Heart left ventricle (tissue), 16 donors: ENCODE measurements around the gene COX15. TPM values are rescaled to one million over a fixed set of nuclear protein-coding genes. Genes with fewer than 3 reads are reported as not detected.

Experiments used
- ATAC-seq, 4 donors: fragments of 200-7000 bp; cut with Tn5 transposase; one replicate each; pipeline ENCODE4 v1.9.1; 2020 to 2022; ENCODE audit warnings: moderate library complexity in 4 of 4, mild to moderate bottlenecking in 3 of 4, moderate number of reproducible peaks in 1 of 4
- DNase-seq, 5 donors: peaks; one replicate each; pipeline ENCODE4 v3.0.0-alpha.2; 2020
- H3K27ac ChIP-seq, 12 donors: fragments of 200-600 bp; sonication (generic) in 4 of 12; one replicate each; pipeline versions ENCODE4 v1.5.0 to v1.8.0; 2016 to 2022; ENCODE audit warnings: mild to moderate bottlenecking in 2 of 12
- H3K27me3 ChIP-seq, 9 donors: fragments of 200-600 bp; sonication (generic) in 2 of 9; one replicate each; pipeline versions ENCODE4 v1.5.1 to v1.8.0; 2016 to 2022; ENCODE audit warnings: mild to moderate bottlenecking in 3 of 9
- H3K36me3 ChIP-seq, 9 donors: fragments of 200-600 bp; sonication (generic) in 2 of 9; one replicate each; pipeline versions ENCODE4 v1.5.0 to v1.8.0; 2018 to 2022; ENCODE audit warnings: mild to moderate bottlenecking in 2 of 9
- H3K4me1 ChIP-seq, 12 donors: fragments of 200-600 bp; sonication (generic) in 4 of 12; one replicate each; pipeline versions ENCODE4 v1.5.0 to v1.8.0; 2016 to 2022; ENCODE audit warnings: mild to moderate bottlenecking in 3 of 12
- H3K4me3 ChIP-seq, 12 donors: fragments of 200-600 bp; sonication (generic) in 4 of 12; one replicate each; pipeline versions ENCODE4 v1.5.0 to v1.8.0; 2017 to 2022; ENCODE audit warnings: mild to moderate bottlenecking in 9 of 12, moderate library complexity in 4 of 12
- H3K9me3 ChIP-seq, 12 donors: fragments of 200-600 bp; sonication (generic) in 4 of 12; one replicate each; pipeline versions ENCODE4 v1.5.0 to v1.8.0; 2016 to 2022; ENCODE audit warnings: mild to moderate bottlenecking in 1 of 12
- POLR2A ChIP-seq, 2 donors: fragments of 450-650 bp; IDR thresholded peaks; one replicate each; pipeline ENCODE4 v1.6.1; 2017; ENCODE audit warnings: antibody characterized with exemption in 2 of 2, mild to moderate bottlenecking in 2 of 2, moderate library complexity in 2 of 2
- WGBS, 4 donors: extraction: QIAGEN DNeasy Blood & Tissue Kit in 2 of 4; methylation state at CpG; one replicate each; pipeline versions ENCODE4 v1.1.5 to v1.1.7; 2013 to 2018; 5-methylcytosine and 5-hydroxymethylcytosine counted together
- intact Hi-C, 10 donors: fragments of 100-400 bp; cut with DNase I; formaldehyde crosslinking; loops; one replicate each; pipeline versions ENCODE4 v1.11.1 to v1.14.2; 2022
- polyA plus RNA-seq, 2 donors: library from polyadenylated mRNA; stranded (reverse); fragments of 200-250 nt; gene quantifications; one replicate each; pipeline ENCODE4 v1.2.3, GENCODE V29; 2013
- total RNA-seq, 9 donors: library from RNA; depleted of rRNA in 2 of 9; stranded (reverse); fragments of >200 nt in 2 of 9; fragmentation: NEBNext Ultra II Directional in 3 of 9; extraction: Animal tissue kit (Norgen Biotek cat#: 25700) in 3 of 9; gene quantifications; one replicate each; pipeline versions ENCODE4 v1.1.0 to v1.2.4, GENCODE V29; 2016 to 2023
- TF ChIP-seq, protein P1 (sequence below), 12 donors: fragments of 200-600 bp; sonication (generic) in 4 of 12; IDR thresholded peaks; one replicate each; pipeline versions ENCODE4 v1.5.0 to v1.8.0; 2018 to 2022; ENCODE audit warnings: antibody characterized with exemption in 12 of 12, mild to moderate bottlenecking in 5 of 12
- donor health status: ischemic (EF 13 %, LVEDD 7.1; RV severe dilation, severe dysfunction).
- donor health status: healthy with polysubstance abuse.
- donor health status: DM: no; HTN: yes; CAD: no.
- donor health status: DM: no; HTN: no; CAD: no.
- donor health status: ischemic (EF 25% LVEDD 6.9; RV normal size, moderate dysfunction).
- donor health status: ischemic (EF 25% LVEDD 5.7; RV mildly dilated, moderate dysfunction).
- donor health status: healthy.
- donor health status: DM: yes; HTN: yes; CAD: no.
- donor health status: ischemic (EF 35%, LVEDD 5.7; RV mildly dilated, moderate dysfunction).
- donor health status: nonischemic (EF 11% LVEDD 7.7; RV severe dilation, severe dysfunction).
- donor health status: DM: yes; HTN: yes; CAD: no.
- donor health status: PGD.
- donor health status: ischemic (EF 29% LVEDD 5.4; RV normal size, mild dysfunction).
- donor health status: nonischemic (EF 23%, LVEDD 6.1; RV moderate dilation, normal function).

COX15 gene
- total and polyA plus RNA-seq, 11 donors: 17.0 to 45.2 (median 34.2) TPM

DNA sequence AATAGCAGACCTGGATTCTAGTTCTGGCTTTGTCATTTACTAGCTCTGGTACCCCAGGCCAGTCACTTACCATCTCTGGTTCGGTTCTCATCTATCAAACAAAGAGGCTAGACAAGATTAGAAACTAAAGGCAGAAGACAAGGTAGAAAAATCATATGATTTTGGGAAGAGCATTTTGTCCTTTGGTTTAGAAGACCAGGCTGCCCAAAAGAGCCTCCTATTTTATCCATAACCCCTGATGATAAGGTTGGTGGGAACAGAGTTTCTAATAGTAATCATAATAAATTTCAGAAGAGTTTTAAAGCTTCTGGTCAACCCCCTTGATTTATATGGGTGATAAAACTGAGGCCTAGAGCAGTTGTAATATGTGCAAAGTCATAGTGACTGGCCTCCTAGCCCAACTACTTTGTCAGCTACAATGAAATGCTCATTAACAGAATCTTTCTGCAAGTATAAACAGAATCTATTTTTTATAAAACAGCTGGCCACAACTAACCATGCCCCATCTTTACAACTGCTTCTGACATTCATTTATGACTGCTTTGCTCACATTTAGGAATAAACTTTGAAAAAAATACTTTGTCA lies 23.4 kb downstream of the COX15 start:
- no peaks in the 10 kb centered on the region for H3K27me3 ChIP-seq
- WGBS, 4 donors: 88 to 95% (median 92%) methylated on average over 1 of the region's 1 CpG
- peaks cover 0 to 99% (median 68%) of the 10 kb centered on the region in 9 donors for H3K36me3 ChIP-seq
- H3K27ac ChIP-seq: peak overlapping the region in 1 of 12 donors; percentile 78
- no peak for TF ChIP-seq POLR2A (IDR thresholded peaks at IDR 0.05)
- TF ChIP-seq, protein P1, sequence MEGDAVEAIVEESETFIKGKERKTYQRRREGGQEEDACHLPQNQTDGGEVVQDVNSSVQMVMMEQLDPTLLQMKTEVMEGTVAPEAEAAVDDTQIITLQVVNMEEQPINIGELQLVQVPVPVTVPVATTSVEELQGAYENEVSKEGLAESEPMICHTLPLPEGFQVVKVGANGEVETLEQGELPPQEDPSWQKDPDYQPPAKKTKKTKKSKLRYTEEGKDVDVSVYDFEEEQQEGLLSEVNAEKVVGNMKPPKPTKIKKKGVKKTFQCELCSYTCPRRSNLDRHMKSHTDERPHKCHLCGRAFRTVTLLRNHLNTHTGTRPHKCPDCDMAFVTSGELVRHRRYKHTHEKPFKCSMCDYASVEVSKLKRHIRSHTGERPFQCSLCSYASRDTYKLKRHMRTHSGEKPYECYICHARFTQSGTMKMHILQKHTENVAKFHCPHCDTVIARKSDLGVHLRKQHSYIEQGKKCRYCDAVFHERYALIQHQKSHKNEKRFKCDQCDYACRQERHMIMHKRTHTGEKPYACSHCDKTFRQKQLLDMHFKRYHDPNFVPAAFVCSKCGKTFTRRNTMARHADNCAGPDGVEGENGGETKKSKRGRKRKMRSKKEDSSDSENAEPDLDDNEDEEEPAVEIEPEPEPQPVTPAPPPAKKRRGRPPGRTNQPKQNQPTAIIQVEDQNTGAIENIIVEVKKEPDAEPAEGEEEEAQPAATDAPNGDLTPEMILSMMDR (IDR thresholded peaks at IDR 0.05): no peak
- H3K9me3 ChIP-seq: no peaks in the 10 kb centered on the region
- DNase-seq (no peak), ATAC-seq (no peak)
- H3K4me1 ChIP-seq: peaks cover 0 to 6% (median 0%) of the 10 kb centered on the region in 12 donors
- no peak overlapping the region for H3K4me3 ChIP-seq
- intact Hi-C loops: loop anchor here in 4 of 10 donors (10.0 kb wide), 3 partner anchors 84 to 314 kb away; partner anchors contain the start of genes SLC25A28 (in 2 of the 4) and GOT1 (in 1 of the 4)

DNA sequence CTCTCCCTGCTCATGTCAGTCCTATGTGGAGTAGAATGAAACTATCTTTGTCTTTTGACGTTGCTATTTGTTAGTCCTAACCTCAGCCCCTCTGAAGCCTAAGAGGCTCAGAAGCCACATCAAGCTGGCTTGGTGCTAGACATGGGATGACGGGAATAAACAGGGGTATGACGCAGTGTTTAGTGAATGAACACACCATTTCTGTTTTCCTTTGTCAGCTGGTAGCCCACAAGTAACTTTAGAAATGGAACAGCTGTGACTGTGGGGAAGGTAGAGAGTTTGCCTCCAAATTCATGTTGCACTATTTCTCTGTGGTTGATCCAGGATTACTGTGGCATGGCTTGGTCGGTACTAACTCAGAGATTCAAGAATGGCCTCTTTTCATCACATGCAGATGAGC lies 31.3 kb downstream of the COX15 start:
- Histone ChIP-seq H3K36me3 (peaks cover 0 to 98% (median 88%) of the 10 kb centered on the region in 9 donors), H3K27me3 (no peaks in the 10 kb centered on the region), H3K4me1 (no peaks in the 10 kb centered on the region), H3K4me3 (no peak overlapping the region), H3K27ac (no peak overlapping the region), H3K9me3 (no peaks in the 10 kb centered on the region)
- 92 to 95% (median 94%) methylated on average over 4 of the region's 4 CpGs for WGBS, 4 donors
- no peak for TF ChIP-seq POLR2A (IDR thresholded peaks at IDR 0.05)
- TF ChIP-seq, protein P1 (IDR thresholded peaks at IDR 0.05): no peak
- ATAC-seq (no peak), DNase-seq (no peak)
- intact Hi-C loops: loop anchor here in 4 of 10 donors (10.0 kb wide), 3 partner anchors 76 to 306 kb away; partner anchors contain the start of genes SLC25A28 (in 2 of the 4) and GOT1 (in 1 of the 4)

DNA sequence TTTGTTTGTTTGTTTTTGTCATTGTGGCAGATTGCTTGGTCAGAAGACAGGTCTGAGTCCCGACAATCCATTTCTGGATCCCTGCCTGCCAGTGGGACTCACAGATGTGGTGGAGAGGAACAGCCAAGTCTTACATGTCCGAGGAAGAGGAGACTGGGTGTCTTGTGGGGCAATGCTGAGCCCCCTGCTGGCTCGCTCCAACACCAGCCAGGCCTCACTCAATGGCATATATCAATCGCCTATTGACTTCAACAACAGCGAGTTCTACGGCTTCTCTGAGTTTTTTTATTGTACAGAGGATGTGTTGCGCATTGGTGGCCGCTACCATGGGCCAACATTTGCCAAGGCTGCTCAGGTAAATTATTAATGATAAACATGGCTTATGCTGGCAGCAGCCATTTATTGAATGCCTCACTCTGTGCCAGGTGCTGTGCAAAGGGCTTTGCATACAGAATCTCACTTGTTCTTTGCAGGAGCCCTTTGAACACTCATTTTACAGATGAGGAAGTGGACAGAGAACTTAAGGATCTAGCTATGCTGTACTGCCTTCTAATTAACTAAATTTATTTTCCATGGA lies 33.3 kb downstream of the COX15 start:
- Histone ChIP-seq H3K36me3 (peaks cover 0 to 94% (median 76%) of the 10 kb centered on the region in 9 donors), H3K27ac (no peak overlapping the region), H3K9me3 (no peaks in the 10 kb centered on the region), H3K27me3 (no peaks in the 10 kb centered on the region), H3K4me3 (no peak overlapping the region), H3K4me1 (no peaks in the 10 kb centered on the region)
- TF ChIP-seq, protein P1 (IDR thresholded peaks at IDR 0.05): no peak
- TF ChIP-seq POLR2A (IDR thresholded peaks at IDR 0.05): no peak
- ATAC-seq: no peak
- intact Hi-C loops: no loop called here
- no peak for DNase-seq
- 81 to 88% (median 87%) methylated on average over 8 of the region's 8 CpGs for WGBS, 4 donors

DNA sequence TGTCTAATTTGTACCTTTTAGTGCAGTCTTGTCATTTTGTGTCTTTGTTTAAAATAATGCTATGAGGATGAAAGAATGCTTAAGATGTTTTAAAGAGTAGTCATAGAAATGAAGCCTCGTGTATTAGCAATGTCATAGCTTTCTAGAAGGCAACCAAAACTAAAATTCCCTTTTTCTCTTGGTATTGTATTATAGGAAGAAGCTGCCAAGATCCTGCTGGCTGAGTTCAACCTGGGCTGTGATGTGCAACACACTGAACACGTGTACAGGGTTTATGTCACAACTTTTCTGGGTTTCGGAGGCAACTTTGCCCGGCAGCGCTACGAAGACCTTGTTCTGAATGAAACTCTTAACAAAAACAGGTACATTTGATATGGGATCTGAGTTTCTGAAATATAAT lies 36.2 kb downstream of the COX15 start:
- Histone ChIP-seq H3K4me1 (no peaks in the 10 kb centered on the region), H3K27me3 (no peaks in the 10 kb centered on the region), H3K9me3 (no peaks in the 10 kb centered on the region), H3K27ac (no peak overlapping the region), H3K36me3 (peaks cover 0 to 94% (median 72%) of the 10 kb centered on the region in 9 donors), H3K4me3 (no peak overlapping the region)
- DNase-seq (no peak), ATAC-seq (no peak)
- no peak for TF ChIP-seq POLR2A (IDR thresholded peaks at IDR 0.05)
- TF ChIP-seq, protein P1 (IDR thresholded peaks at IDR 0.05): no peak
- intact Hi-C loops: no loop called here
- WGBS, 4 donors: 92 to 95% (median 94%) methylated on average over 6 of the region's 6 CpGs
